GDM1 (cell line): ENCODE measurements around the gene CSN3.

Source experiments
- DNase-seq: peaks from one replicate; lab custom pipeline; 2025; lab: John Stamatoyannopoulos, UW

The CSN3 gene

GRCh38 chr4:70297576-70297975 is 55.2 kb downstream of the CSN3 start:
- DNase-seq = no peak

- no peak for DNase-seq
Measured at GRCh38 chr4:70298051-70298450, 55.7 kb downstream of the CSN3 start.

- no peak for DNase-seq
Measured at GRCh38 chr4:70299643-70300042, 57.2 kb downstream of the CSN3 start.

GRCh38 chr4:70300215-70300614 is 57.8 kb downstream of the CSN3 start:
- no peak for DNase-seq
